Colonic mucosa (tissue), 4 donors: ENCODE measurements around the gene CNIH3. TPM values are rescaled to one million over a fixed set of nuclear protein-coding genes. Genes with fewer than 3 reads are reported as not detected.

Experiments used
- DNase-seq: peaks from one replicate; pipeline ENCODE4 v3.0.0-alpha.2; 2020
- H3K27ac ChIP-seq: fragments of 200-600 bp; one replicate; pipeline ENCODE4 v1.8.0; 2021
- H3K27me3 ChIP-seq: fragments of 200-600 bp; one replicate; pipeline ENCODE4 v1.8.0; 2021
- H3K36me3 ChIP-seq: fragments of 200-600 bp; one replicate; pipeline ENCODE4 v1.8.0; 2021
- H3K4me1 ChIP-seq: fragments of 200-600 bp; one replicate; pipeline ENCODE4 v1.8.0; 2021; ENCODE audit warnings: mild to moderate bottlenecking
- H3K4me3 ChIP-seq: fragments of 200-600 bp; one replicate; pipeline ENCODE4 v1.8.0; 2021
- H3K9ac ChIP-seq, 2 donors: one replicate each; pipeline ENCODE4 v1.7.0; 2013; ENCODE audit warnings: control low read depth in 2 of 2, low read depth in 2 of 2, low read length in 2 of 2
- H3K9me3 ChIP-seq: fragments of 200-600 bp; one replicate; pipeline ENCODE4 v1.8.0; 2021
- intact Hi-C: fragments of 100-400 bp; cut with DNase I; formaldehyde crosslinking; loops from one replicate; pipeline ENCODE4 v1.14.1; 2022
- total RNA-seq, 2 donors: library from RNA; stranded (reverse); fragmentation: NEBNext Ultra II Directional in 1 of 2; extraction: Animal tissue kit (Norgen Biotek cat#: 25700) in 1 of 2; gene quantifications; one replicate each; pipeline ENCODE4 v1.2.1, GENCODE V29; 2021
- TF ChIP-seq, protein P1 (sequence below): fragments of 200-600 bp; IDR thresholded peaks from one replicate; pipeline ENCODE4 v1.8.0; 2022; ENCODE audit warnings: antibody characterized with exemption, mild to moderate bottlenecking
- donor health status: healthy.
- donor health status: DM: no; HTN: no; CAD: no.
- donor health status: DM: no; HTN: no; CAD: no.

Gene CNIH3
- total RNA-seq, 2 donors from 2014 or later = 0.69 to 1.4 TPM

DNA sequence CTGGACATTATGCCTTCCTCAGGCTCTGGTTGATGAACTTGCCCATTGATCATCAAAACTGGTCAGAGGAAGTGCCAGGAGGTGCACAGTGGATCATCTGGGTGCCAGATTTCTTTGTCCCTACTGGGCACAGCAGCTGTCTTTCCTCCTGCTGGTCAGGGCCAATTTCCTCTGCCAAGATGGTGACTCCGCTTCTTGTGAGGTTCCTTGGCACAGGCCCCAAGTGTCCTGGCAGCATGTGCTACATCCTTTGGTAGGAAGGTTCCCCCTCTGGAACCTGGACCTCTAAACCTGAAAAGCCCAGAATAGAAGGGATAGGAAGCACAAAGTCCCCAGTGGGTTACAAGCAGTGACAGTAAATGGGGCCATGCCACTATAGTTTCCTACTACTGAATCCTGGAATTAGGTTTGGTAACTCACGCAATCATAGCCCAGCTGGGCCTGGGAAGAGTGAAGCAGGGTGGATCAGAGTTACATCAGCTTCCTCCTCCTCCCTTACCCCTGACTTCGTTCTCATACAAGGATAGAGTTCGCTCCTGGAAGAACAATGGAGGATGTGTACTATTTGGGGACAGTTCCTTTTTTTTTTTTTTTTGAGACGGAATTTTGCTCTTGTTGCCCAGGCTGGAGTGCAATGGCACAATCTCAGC, 147.1 kb downstream of the CNIH3 start:
- Histone ChIP-seq H3K27me3 (no peaks in the 10 kb centered on the region), H3K27ac (no peak overlapping the region), H3K9ac (no peak overlapping the region), H3K4me3 (no peak overlapping the region), H3K4me1 (no peaks in the 10 kb centered on the region), H3K36me3 (no peaks in the 10 kb centered on the region), H3K9me3 (no peaks in the 10 kb centered on the region)
- intact Hi-C loops = no loop called here
- TF ChIP-seq, protein P1, sequence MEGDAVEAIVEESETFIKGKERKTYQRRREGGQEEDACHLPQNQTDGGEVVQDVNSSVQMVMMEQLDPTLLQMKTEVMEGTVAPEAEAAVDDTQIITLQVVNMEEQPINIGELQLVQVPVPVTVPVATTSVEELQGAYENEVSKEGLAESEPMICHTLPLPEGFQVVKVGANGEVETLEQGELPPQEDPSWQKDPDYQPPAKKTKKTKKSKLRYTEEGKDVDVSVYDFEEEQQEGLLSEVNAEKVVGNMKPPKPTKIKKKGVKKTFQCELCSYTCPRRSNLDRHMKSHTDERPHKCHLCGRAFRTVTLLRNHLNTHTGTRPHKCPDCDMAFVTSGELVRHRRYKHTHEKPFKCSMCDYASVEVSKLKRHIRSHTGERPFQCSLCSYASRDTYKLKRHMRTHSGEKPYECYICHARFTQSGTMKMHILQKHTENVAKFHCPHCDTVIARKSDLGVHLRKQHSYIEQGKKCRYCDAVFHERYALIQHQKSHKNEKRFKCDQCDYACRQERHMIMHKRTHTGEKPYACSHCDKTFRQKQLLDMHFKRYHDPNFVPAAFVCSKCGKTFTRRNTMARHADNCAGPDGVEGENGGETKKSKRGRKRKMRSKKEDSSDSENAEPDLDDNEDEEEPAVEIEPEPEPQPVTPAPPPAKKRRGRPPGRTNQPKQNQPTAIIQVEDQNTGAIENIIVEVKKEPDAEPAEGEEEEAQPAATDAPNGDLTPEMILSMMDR = no peak
- DNase-seq = no peak

DNA sequence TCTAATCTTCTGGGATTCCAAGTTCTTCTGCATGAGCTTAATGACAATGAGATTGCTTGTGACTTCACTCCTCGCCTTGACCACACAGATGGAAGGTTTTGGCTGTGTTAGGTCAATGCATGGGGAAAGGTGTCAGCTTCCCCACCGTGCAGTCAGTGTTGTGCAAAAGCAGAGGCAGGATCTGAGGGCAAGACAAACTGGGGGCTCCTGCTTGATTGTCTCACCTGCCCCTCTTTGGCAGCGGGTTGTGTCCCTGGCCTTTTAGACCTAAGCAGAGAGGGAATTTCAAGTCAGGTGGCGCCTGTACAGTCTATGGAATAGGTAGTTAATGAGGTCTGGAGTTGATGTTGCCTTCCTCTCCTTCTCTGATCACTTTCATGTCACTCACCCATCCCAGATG, 150.1 kb downstream of the CNIH3 start:
- no peak for DNase-seq
- Histone ChIP-seq H3K36me3 (no peaks in the 10 kb centered on the region), H3K27ac (no peak overlapping the region), H3K4me1 (no peaks in the 10 kb centered on the region), H3K9me3 (no peaks in the 10 kb centered on the region), H3K9ac (no peak overlapping the region), H3K4me3 (no peak overlapping the region), H3K27me3 (no peaks in the 10 kb centered on the region)
- intact Hi-C loops = no loop called here
- TF ChIP-seq, protein P1 = no peak

DNA sequence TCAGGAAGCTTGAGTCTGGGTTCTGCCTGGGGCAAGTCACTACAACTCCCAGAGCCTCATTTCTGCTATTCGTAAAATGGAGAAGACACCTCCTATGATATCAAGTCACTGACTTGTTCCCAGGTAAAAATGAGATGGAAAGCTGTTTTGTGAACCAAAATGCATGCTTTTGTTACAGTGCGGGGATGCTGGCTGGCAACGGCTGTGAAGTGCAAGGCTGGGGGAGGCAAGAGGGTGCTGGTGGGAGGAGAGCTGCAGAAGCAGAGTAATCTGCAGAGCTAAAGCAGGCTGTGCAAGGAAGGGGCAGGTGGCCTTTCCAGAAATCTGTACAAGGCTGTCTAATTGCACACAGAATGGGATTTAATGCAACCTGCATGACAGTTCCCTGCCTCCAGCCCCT, 150.9 kb downstream of the CNIH3 start:
- H3K27me3 ChIP-seq = no peaks in the 10 kb centered on the region
- H3K9ac ChIP-seq = no peak overlapping the region
- intact Hi-C loops = no loop called here
- H3K4me3 ChIP-seq = no peak overlapping the region
- TF ChIP-seq, protein P1 = no peak
- no peaks in the 10 kb centered on the region for H3K9me3 ChIP-seq
- H3K27ac ChIP-seq = no peak overlapping the region
- H3K4me1 ChIP-seq = no peaks in the 10 kb centered on the region
- DNase-seq = no peak
- no peaks in the 10 kb centered on the region for H3K36me3 ChIP-seq

DNA sequence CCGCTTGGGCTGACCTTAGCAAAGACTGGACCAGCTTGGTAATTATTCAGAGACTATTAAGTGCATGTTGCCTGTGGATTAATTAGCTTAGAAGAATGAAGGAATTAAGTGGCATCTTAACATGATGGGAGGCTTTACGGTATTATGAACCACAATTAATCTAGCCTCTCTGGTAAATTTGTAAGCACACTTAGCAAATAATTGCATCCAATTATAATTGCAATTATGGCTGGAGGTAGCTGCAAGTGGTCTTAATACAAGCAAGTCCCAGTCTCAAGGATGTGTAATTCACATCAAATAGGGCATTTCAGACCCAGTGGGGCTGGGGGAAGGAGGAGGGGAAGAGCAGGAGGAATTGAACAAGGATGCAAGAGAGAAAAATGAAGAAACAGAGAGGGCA, 151.6 kb downstream of the CNIH3 start:
- no peaks in the 10 kb centered on the region for H3K9me3 ChIP-seq
- no peaks in the 10 kb centered on the region for H3K36me3 ChIP-seq
- intact Hi-C loops = no loop called here
- H3K9ac ChIP-seq = no peak overlapping the region
- H3K4me1 ChIP-seq = no peaks in the 10 kb centered on the region
- TF ChIP-seq, protein P1 = no peak
- no peaks in the 10 kb centered on the region for H3K27me3 ChIP-seq
- H3K27ac ChIP-seq = no peak overlapping the region
- no peak for DNase-seq
- H3K4me3 ChIP-seq = no peak overlapping the region

DNA sequence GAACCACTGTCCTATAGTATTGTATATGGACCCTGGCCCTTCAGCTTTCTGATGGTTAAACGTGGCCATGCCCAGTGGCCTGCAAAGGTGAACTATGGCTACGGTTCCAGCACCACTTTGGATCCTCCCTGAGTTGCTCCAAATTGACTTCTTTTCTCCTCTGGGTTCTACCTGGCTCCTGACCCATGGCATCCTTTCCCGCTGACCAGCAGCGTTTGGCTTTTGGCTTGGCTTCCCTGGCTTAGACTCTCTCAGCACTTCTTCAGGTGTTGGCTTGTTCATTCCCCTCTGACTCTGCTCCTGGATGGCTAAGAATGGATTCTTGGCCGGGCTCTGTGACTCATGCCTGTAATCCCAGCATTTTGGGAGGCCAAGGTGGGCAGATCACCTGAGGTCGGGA, 152.9 kb downstream of the CNIH3 start:
- intact Hi-C loops = no loop called here
- TF ChIP-seq, protein P1 = no peak
- no peak overlapping the region for H3K9ac ChIP-seq

More for the DNA sequence above, 152.9 kb downstream of the CNIH3 start:
- no peaks in the 10 kb centered on the region for H3K4me1 ChIP-seq
- H3K36me3 ChIP-seq = no peaks in the 10 kb centered on the region
- no peaks in the 10 kb centered on the region for H3K9me3 ChIP-seq
- no peak overlapping the region for H3K4me3 ChIP-seq
- H3K27ac ChIP-seq = no peak overlapping the region
- H3K27me3 ChIP-seq = no peaks in the 10 kb centered on the region
- no peak for DNase-seq
